ENCODE results near the gene MTFMT.

Gene MTFMT

GRCh38 chr15:65062726-65063125, 33.3 kb upstream of the MTFMT start:
- no peak overlapping the region for H3K4me3 ChIP-seq

GRCh38 chr15:65062061-65062460, 32.6 kb upstream of the MTFMT start:
- Histone ChIP-seq H3K27ac (peak overlapping the region in 3 of 21 experiments; percentile 50 to 61 (median 52)), H3K4me3 (no peak overlapping the region)

More at GRCh38 chr15:65062726-65063125, 33.3 kb upstream of the MTFMT start:
- H3K27ac ChIP-seq = peak overlapping the region in 2 of 21 experiments; percentile 17 to 29

DNA sequence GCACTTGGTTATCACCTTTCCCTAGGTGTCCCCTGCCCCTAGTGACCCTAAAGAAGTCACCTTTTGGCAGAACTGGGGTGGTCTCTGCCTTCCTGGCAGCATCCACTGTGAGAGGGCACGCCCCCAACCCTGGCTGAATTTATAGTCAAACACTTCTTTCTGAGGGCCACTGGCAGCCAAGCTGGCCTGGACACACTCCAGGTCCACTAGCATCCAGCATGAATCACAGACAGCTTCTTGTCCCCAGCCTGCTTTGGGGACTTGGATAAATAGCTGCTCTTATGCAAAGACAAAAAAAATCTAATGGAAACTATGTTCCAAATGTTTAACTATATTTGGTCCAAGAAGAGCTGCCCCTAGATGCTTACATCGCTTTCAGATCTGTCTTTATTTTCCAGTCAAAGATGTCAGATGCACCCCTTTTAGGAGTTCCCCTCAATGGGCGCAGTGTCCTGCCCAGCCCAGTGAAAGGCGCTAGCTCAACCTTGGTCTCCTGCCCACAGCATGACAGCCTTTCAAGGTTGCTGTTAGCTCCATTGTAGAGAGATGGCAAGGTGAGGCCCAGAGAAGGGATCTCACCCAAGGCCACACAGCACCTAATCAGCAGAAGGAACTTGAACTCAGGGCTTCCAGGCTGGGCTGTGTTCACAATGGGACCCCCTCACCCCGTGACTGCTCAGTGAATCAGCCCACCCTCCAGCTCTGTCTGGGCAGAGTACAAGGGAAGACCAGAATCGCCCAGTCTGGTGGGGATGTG, 31.4 kb upstream of the MTFMT start:
- Histone ChIP-seq H3K4me3 (no peak overlapping the region), H3K27ac (peak overlapping the region in 6 of 21 experiments; percentile 34 to 61 (median 50))

GRCh38 chr15:65059931-65060596, 30.6 kb upstream of the MTFMT start:
- Histone ChIP-seq H3K27ac (no peak overlapping the region), H3K4me3 (no peak overlapping the region)

DNA sequence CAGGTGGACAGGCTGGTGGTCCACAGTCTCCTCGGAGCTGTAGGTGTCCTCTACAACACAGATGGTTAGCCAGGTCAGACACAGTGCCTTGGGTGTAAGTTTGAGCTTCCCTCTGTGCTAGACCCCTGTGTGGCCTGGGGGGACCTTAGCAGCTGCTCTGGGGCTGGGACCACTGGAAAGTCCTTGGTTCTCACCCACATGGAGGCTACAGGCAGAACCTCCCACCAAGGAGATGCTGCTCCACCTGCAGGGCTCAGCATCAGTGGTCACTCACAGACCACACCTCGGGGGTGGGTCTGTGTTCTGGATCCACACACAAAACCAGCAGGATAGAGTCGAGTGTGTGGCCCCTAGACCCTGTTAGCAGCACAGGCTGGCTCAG, 29.9 kb upstream of the MTFMT start:
- Histone ChIP-seq H3K27ac (no peak overlapping the region), H3K4me3 (no peak overlapping the region)

- Histone ChIP-seq H3K27ac (no peak overlapping the region), H3K4me3 (no peak overlapping the region)
Observed at GRCh38 chr15:65058394-65059368, 29.2 kb upstream of the MTFMT start.

DNA sequence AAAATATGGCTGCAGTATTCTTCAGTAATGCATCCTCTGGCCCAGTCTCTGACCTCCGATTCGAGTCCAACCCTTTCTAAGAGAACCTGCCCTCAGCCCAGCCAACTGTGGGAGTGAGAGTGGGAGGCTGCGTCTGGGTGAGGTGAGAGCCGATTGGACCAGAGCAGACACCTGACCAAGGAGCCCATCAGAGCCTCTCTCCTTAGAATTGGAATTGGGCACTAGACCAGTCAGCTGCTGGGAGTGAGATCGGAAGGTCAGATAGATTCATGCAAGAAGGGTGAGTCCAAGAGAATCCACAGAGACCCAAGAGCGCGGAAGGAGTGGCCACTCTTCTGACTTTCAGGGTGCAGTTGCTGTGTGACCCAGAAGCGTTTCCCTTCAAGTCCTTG, 28.1 kb upstream of the MTFMT start:
- H3K27ac ChIP-seq = no peak overlapping the region
- no peak overlapping the region for H3K4me3 ChIP-seq

DNA sequence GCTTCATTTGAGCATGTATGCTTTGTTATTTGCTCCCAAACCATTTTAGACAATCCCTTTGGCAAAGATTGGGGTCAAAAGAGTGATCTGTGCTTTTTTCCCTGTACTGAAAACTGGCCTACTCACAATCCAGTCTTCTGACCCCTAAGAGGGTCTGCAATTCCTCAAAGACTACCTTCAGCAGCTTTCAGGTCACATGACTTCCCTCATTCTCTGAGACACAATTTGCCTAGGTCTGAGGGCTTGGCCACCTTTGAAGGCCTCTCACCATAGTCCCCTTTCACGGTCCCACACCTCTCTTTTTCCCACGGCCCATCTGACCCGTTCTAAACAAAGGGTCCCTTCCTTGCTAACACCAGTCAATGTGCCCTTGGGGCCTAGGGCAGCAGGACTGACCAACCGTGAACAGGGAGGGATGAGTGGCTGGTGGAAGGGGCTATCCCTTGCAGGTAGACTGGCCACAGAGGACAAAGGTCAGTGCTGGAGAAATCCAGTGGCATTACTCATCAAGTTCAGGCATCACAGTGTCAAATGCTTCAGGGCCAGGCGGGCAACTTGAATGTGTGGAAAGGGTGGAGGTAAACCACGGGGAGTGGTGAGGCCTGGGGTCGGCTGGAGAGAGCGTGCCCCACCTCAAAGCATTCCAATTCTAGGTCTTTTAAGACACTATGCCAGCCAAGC, 27.6 kb upstream of the MTFMT start:
- H3K4me3 ChIP-seq = no peak overlapping the region
- H3K27ac ChIP-seq = no peak overlapping the region

DNA sequence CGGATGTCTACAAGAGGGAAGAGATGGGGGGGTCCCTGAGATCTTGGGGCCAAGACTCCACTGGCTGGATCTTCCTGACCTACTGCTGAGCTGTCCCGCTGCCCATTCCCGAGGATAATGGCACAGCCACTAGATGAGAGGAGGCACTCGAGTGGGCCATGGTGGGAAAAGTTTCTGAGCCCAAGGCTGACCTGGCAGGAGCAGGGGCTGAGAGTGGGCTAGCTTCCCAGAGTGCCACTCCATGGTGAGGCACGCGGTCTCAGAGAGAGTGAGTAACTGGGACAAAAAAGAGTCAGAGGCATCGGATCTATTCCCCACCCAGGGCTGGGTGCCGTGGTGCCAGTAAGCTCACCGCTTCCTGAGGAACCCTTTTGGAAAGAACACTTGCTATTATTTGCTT, 26.7 kb upstream of the MTFMT start:
- H3K27ac ChIP-seq = peak overlapping the region in 1 of 21 experiments; percentile 18
- H3K4me3 ChIP-seq = no peak overlapping the region

GRCh38 chr15:65055201-65055870, 25.9 kb upstream of the MTFMT start:
- peak overlapping the region in 3 of 21 experiments; percentile 7 to 46 (median 40) for H3K27ac ChIP-seq
- no peak overlapping the region for H3K4me3 ChIP-seq

DNA sequence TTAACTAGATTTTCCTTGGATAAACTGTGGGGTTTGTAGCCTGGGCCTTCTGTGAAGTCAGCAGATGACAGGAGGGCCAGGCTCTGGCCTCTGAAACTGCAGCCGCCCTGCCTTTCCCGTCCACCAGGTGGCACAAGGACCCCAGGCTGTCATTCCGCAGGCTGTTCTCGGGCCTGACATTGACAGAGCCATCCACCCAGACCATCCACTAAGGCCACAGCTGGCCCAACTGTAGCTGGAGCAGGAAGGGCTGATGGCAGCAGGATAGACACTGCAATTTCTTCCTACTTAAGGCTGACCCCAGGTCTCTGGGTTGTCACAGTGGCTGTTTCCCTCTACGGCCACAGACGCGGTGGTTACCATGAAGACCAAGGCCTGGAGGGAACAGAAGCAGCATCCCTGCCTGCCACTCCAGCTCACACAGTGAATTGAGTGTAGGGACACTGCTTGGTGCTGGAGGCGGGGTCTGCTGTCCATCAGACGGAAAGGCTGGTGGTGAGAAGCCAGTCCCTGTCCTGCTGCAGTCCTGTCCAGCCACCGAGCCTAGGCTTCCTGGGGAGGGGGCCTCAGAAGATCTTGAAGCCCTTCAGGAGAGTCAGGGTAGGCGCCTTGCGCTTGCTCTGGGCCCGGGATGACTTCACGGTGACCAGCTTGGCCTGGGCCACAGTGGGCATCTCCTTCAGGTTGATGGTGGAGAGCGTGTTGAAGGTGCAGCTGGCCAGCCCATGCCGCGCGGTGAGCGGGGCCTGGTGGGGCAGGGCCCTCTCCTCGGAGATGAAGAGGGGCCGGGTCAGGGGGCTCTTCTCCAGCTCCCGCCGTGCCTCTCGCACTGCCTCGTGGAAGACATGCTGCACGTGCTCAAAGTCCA, 25.1 kb upstream of the MTFMT start:
- Histone ChIP-seq H3K4me3 (no peak overlapping the region), H3K27ac (peak overlapping the region in 3 of 21 experiments; percentile 7 to 40 (median 26))

GRCh38 chr15:65052956-65053355, 23.5 kb upstream of the MTFMT start:
- Histone ChIP-seq H3K27ac (no peak overlapping the region), H3K4me3 (no peak overlapping the region)

DNA sequence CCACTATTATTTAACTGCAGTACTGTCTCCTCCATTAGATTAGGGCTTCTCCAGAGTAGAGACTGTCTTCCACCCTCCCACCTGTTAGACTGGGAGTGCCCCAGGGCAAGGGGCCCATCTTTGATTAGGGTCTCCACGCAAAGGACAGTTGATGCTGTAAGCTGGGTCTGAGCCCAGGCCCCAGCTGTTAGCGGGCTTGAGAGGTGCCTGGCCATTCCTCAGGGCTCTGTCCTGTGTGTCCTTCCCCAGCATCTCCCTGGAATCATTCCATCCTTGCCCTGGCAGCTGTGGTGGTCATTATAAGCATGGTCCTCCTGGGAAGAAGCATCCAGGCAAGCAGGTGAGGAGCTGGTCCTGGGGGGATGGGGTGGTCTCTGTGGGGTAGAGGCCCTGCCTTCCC, 21.8 kb upstream of the MTFMT start:
- H3K27ac ChIP-seq = no peak overlapping the region
- no peak overlapping the region for H3K4me3 ChIP-seq

DNA sequence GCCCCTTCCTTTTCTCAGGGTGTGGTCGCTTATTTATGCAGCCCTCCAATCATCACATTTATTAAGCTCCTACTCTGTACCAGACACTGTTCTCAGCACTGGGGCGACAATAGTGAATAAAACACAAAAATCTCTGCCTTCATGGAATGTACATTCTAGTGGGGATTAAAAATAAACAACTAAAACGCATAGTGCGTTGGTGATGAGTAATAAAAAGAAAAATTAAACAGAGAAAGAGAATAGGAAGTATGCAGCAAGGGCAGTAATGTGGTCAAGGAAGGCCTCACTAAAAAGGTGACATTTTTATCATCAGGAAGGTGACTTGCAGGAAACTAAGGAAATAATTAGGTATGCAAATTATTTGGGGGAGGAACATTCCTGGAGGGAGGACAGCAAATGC, 20.8 kb upstream of the MTFMT start:
- Histone ChIP-seq H3K27ac (no peak overlapping the region), H3K4me3 (no peak overlapping the region)

DNA sequence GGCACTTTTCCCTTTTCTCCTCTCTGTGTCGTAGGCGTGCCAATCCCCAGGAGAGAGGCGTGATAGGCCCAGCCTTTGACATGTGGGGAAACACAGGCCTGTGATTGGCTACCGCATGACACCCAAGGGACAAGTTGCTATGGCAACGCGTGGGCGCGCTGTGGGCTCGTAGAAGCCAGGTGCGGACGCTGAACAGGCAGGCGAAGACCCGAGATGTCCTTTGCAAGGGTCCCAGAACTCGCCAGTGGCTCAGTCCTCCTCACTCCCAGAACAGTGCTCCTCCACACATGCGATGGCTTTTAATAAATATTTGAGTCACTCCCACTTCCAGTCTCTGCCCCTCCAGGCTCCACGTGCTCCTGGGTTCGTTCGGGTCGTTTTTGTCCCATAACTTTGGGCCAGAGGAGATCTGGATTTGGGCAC, 20.0 kb upstream of the MTFMT start:
- H3K4me3 ChIP-seq = peak overlapping the region in 3 of 7 experiments; percentile 13 to 26 (median 18)
- H3K27ac ChIP-seq = no peak overlapping the region

- Histone ChIP-seq H3K27ac (no peak overlapping the region), H3K4me3 (no peak overlapping the region)
Observed at GRCh38 chr15:65048241-65048640, 18.8 kb upstream of the MTFMT start.

- no peak within 1 kb of the TSS for H3K4me3 ChIP-seq
- H3K27ac ChIP-seq = no peak within 1 kb of the TSS
Observed at GRCh38 chr15:65044724-65045481, 15.5 kb upstream of the MTFMT start, which contains the start of gene SLC51B. Gene SLC51B, plus strand, starts transcription at chr15:65045387. Its CDS starts 4,618 bp downstream, at chr15:65050005.
